HepG2 (cell line): ENCODE data around the gene OSBPL1A. TPM values are rescaled to one million over a fixed set of nuclear protein-coding genes. Genes with fewer than 3 reads are reported as not detected.

Source experiments
- ATAC-seq: fragments of 200-7000 bp; cut with Tn5 transposase; 3 replicates; pipeline ENCODE4 v1.9.1; 2020; ENCODE audit warnings: mild to moderate bottlenecking, moderate library complexity
- BruUV-seq: library from RNA; stranded (reverse); fragments of 400-500 nt; replicated peaks from 2 replicates; lab custom pipeline; 2021; lab: Mats Ljungman, UMichigan
- CTCF ChIA-PET: fragments of 300-600 bp; formaldehyde crosslinking; extraction: SDS; loops from one replicate; lab custom pipeline; 2021; ENCODE audit warnings: low total read pairs, inconsistent platforms, low intra/inter-chr PET ratio; lab: Yijun Ruan, JAX
- POLR2A ChIA-PET: fragments of 350-600 bp; sonication (Branson Sonifier 250); formaldehyde crosslinking; loops from one replicate; lab custom pipeline; 2020; ENCODE audit warnings: antibody characterized with exemption, inconsistent platforms; lab: Yijun Ruan, JAX
- DNase-seq: peaks from one replicate; pipeline ENCODE4 v3.0.0-alpha.2; 2015; ENCODE audit warnings: low spot score
- FAIRE-seq: peaks from 3 replicates; lab custom pipeline; 2011; peaks lifted over from hg19 to GRCh38; lab: Jason Lieb, UNC
- H2AFZ ChIP-seq: one replicate; pipeline ENCODE4 v1.6.1; 2011; ENCODE audit warnings: low read length, inconsistent platforms
- H3K27ac ChIP-seq: fragments of 300-600 bp; 3 replicates; pipeline ENCODE4 v1.8.0; 2011; ENCODE audit warnings: mixed run types, mild to moderate bottlenecking, mixed read lengths, low read length, inconsistent platforms; ENCODE audit not compliant: insufficient read depth; ENCODE audit errors: extremely low read length
- H3K27me3 ChIP-seq, 2 experiments: fragments of 200-600 bp in 1 of 2; 2 replicates in 1 of 2; 3 replicates in 1 of 2; pipeline versions ENCODE4 v1.6.0 to v1.8.0; 2011; ENCODE audit warnings: low read length in 2 of 2, mild to moderate bottlenecking in 2 of 2, moderate library complexity in 2 of 2, inconsistent platforms in 1 of 2; ENCODE audit not compliant: insufficient read depth in 2 of 2, control insufficient read depth in 1 of 2
- H3K36me3 ChIP-seq, 2 experiments: fragments of 200-600 bp in 1 of 2; replicated peaks in 1 of 2; 2 replicates in 1 of 2; 3 replicates in 1 of 2; pipeline versions ENCODE4 v1.5.1 to v1.8.0; 2011; ENCODE audit warnings: low read length in 2 of 2, inconsistent platforms in 1 of 2; ENCODE audit not compliant: insufficient read depth in 2 of 2, control insufficient read depth in 1 of 2
- H3K4me1 ChIP-seq: 2 replicates; pipeline ENCODE4 v1.5.1; 2012; ENCODE audit warnings: low read length, inconsistent platforms; ENCODE audit not compliant: insufficient read depth
- H3K4me2 ChIP-seq: 2 replicates; pipeline ENCODE4 v1.6.0; 2011; ENCODE audit warnings: low read depth, low read length, inconsistent platforms
- H3K4me3 ChIP-seq, 3 experiments: fragments of 200-600 bp in 1 of 3; sonication (generic), shearing (Covaris generic) in 1 of 3; replicated peaks in 1 of 3; 2 replicates each; pipeline ENCODE4 v1.5.1; 2011 to 2016; ENCODE audit warnings: low read length in 3 of 3, inconsistent platforms in 2 of 3, low read depth in 2 of 3, mild to moderate bottlenecking in 2 of 3, control low read depth in 1 of 3, mixed read lengths in 1 of 3; ENCODE audit not compliant: insufficient read depth in 1 of 3
- H3K79me2 ChIP-seq: one replicate; pipeline ENCODE4 v1.6.1; 2011; ENCODE audit warnings: low read length, inconsistent platforms; ENCODE audit not compliant: insufficient read depth
- H3K9ac ChIP-seq: 2 replicates; pipeline ENCODE4 v1.6.0; 2011; ENCODE audit warnings: mild to moderate bottlenecking, low read depth, low read length, inconsistent platforms; ENCODE audit not compliant: insufficient read depth
- H3K9me3 ChIP-seq: 2 replicates; pipeline ENCODE4 v1.5.1; 2012; ENCODE audit warnings: mild to moderate bottlenecking, low read length
- H4K20me1 ChIP-seq: 2 replicates; pipeline ENCODE4 v1.6.0; 2011; ENCODE audit warnings: inconsistent platforms, mild to moderate bottlenecking, low read length, moderate library complexity; ENCODE audit not compliant: insufficient read depth
- HNF1A ChIP-seq, 2 experiments: sonication (generic) in 1 of 2; formaldehyde crosslinking in 1 of 2; IDR thresholded peaks; 2 replicates each; pipeline versions ENCODE4 v1.4.0 to v1.6.1; 2016 to 2020; ENCODE audit warnings: borderline replicate concordance in 1 of 2, low read depth in 1 of 2, mild to moderate bottlenecking in 1 of 2, missing genetic modification reagents in 1 of 2
- NCOA2 ChIP-seq: sonication (generic); formaldehyde crosslinking; IDR thresholded peaks from 2 replicates; pipeline ENCODE4 v1.8.0; 2022; ENCODE audit warnings: inconsistent platforms
- ZNF510 ChIP-seq: sonication (generic); formaldehyde crosslinking; IDR thresholded peaks from 2 replicates; pipeline ENCODE4 v1.4.0; 2020; ENCODE audit warnings: low read depth, mild to moderate bottlenecking, missing genetic modification reagents
- ZNF644 ChIP-seq: IDR thresholded peaks from 2 replicates; pipeline ENCODE4 v1.6.1; 2016; ENCODE audit warnings: low read depth
- ZSCAN12 ChIP-seq: sonication (generic); formaldehyde crosslinking; IDR thresholded peaks from 2 replicates; pipeline ENCODE4 v1.9.0; 2021; ENCODE audit warnings: mild to moderate bottlenecking, missing genetic modification reagents
- WGBS: methylation state at CpG from one replicate; pipeline ENCODE4 v1.1.6; 2017; ENCODE audit warnings: low lambda C conversion rate; 5-methylcytosine and 5-hydroxymethylcytosine counted together
- in situ Hi-C: cut with HindIII; loops from 2 replicates; pipeline ENCODE4 v1.10.0; 2017; ENCODE audit warnings: low pct_unique_long_range_greater_than_20kb; ENCODE audit not compliant: extremely low pct_ligation_motif_present
- intact Hi-C: fragments of 100-400 bp; cut with micrococcal nuclease; formaldehyde crosslinking; loops from one replicate; pipeline ENCODE4 v1.10.0; 2022; ENCODE audit not compliant: unreplicated experiment
- polyA plus RNA-seq, 8 experiments: library from polyadenylated mRNA; depleted of rRNA in 3 of 8; stranded (reverse) in 7 of 8; unstranded in 1 of 8; fragments of >200 nt; fragmentation: Illumina TruSeq in 4 of 8; extraction: Trizol in 4 of 8; gene quantifications; 2 replicates each; pipeline versions ENCODE4 v1.2.1 to v1.2.3, GENCODE V29; 2011 to 2016; ENCODE audit warnings: low read depth in 4 of 8, missing spikeins in 1 of 8, mixed read lengths in 1 of 8; ENCODE audit not compliant: insufficient read depth in 1 of 8
- total RNA-seq, 5 experiments: library from RNA; depleted of rRNA; stranded (reverse); fragments of >200 nt; fragmentation: Illumina TruSeq; extraction: Trizol; gene quantifications; 2 replicates each; pipeline ENCODE4 v1.2.3, GENCODE V29; 2016; ENCODE audit warnings: low read depth in 1 of 5

The OSBPL1A gene
- total and polyA plus RNA-seq, 2 of the 13 experiments (the other 11 are each of a cell fraction or from before 2014, with no cell fraction given), result 0.02 TPM; not detected in 1

GRCh38 chr18:24408496-24408895 lies 10.9 kb upstream of the OSBPL1A start (continued):
- TF ChIP-seq HNF1A (IDR thresholded peaks at IDR 0.05; ENCODE audit: low read depth) (no peak), HNF1A (CRISPR knock-in tag; IDR thresholded peaks at IDR 0.05; ENCODE audit: borderline replicate concordance) (no peak), ZNF644 (CRISPR knock-in tag) (no peak), NCOA2 (CRISPR knock-in tag) (no peak)
- TF ChIP-seq, all 625 proteins: peak for 0

GRCh38 chr18:24404591-24404990 lies 7.0 kb upstream of the OSBPL1A start:
- no peaks in the 10 kb centered on the region for H3K9me3 ChIP-seq
- TF ChIP-seq ZSCAN12 (CRISPR knock-in tag) (no peak), ZNF510 (CRISPR knock-in tag) (no peak)
- TF ChIP-seq, all 625 proteins: peak for 0
- no TSS peak for BruUV-seq
- intact Hi-C loops, result no loop called here
- Histone ChIP-seq H2AFZ (no peak overlapping the region), H3K27me3 (no peaks in the 10 kb centered on the region; a peak in 1 of 5 replicates), H3K4me2 (no peak overlapping the region), H4K20me1 (no peaks in the 10 kb centered on the region), H3K4me3 (no peak overlapping the region), H3K79me2 (no peaks in the 10 kb centered on the region), H3K4me1 (no peaks in the 10 kb centered on the region), H3K36me3 (no peaks in the 10 kb centered on the region), H3K27ac (no peak overlapping the region), H3K9ac (no peak overlapping the region)
- ChIA-PET CTCF (no interaction called here), POLR2A (no interaction called here)
- DNase-seq (no peak), FAIRE-seq (no peak), ATAC-seq (no peak)
- 14% methylated on average over 3 of the region's 3 CpGs for WGBS
- in situ Hi-C loops, result no loop called here
